Erythroblast (primary cell): ENCODE measurements around the gene PHTF2.

Experiments
- GATA1 ChIP-seq: IDR thresholded peaks from 2 replicates; pipeline ENCODE4 v1.6.1; 2011; ENCODE audit warnings: low read depth, mild to moderate bottlenecking, control low read depth, low read length, moderate library complexity
- POLR2A ChIP-seq: IDR thresholded peaks from 2 replicates; pipeline ENCODE4 v1.6.1; 2011; ENCODE audit warnings: mild to moderate bottlenecking, low read length

GRCh38 chr7:77866786-77867536 is 68.4 kb downstream of the PHTF2 start:
- TF ChIP-seq POLR2A (no peak), GATA1 (no peak)
